Sigmoid colon (tissue), 4 donors: ENCODE data around the gene GJC2.

Experiments used
- EP300 ChIP-seq, 4 donors: sonication (generic); formaldehyde crosslinking; IDR thresholded peaks; one replicate each; pipeline ENCODE4 v1.6.1; 2017; ENCODE audit warnings: antibody characterized with exemption in 4 of 4
- POLR2AphosphoS5 ChIP-seq, 4 donors: sonication (generic); formaldehyde crosslinking; IDR thresholded peaks; one replicate each; pipeline ENCODE4 v1.6.1; 2017; ENCODE audit warnings: antibody characterized with exemption in 4 of 4
- TF ChIP-seq, protein P1 (sequence below), 4 experiments: fragments of 450-650 bp in 3 of 4; fragments of 200-600 bp in 1 of 4; IDR thresholded peaks; one replicate each; pipeline ENCODE4 v1.5.1; 2016 to 2019; ENCODE audit warnings: antibody characterized with exemption in 4 of 4, mild to moderate bottlenecking in 3 of 4, moderate library complexity in 2 of 4

DNA sequence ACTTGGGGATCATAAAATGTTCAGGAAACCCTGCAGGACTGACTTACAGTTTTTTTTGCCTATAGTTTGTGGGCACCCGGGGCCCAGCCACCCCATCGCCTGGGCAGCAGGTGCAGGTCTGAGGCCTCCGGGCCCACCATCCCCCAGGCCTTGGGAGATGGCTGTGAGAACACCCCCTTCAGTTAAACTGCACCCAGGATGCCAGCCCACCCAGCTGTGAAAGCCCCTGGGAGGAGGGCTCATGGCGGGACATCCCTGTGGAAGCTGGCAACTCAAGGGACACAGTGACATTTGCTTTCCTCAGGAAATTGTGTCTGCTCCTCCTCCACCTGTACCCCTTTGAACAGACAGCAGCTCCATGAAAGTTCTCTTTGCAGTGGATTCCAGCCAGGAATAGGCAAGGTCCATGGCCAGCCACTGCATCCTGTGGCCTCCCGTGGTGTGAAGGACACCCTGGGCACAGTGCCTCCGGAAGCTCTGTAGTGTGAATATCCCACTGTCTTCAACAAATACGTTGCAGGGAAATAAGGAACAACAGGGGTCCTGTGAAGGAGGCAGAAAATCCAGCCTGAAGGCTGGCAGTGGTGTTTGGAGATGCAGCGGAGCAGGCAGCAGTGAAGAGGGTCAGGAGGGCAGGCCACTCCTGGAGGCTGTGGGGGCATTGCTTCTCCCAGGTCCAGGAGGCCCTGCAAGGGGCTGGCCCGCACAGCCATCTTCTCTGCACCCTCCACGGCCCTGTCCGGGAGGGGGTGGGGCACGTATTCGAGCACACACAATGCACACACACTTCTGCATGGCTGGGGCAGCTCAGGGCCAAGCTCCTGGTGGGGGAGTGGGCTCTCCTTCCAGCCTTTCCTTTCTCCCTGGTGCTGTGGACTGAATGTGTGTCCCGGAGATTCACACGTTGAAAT, 56.1 kb downstream of the GJC2 start:
- TF ChIP-seq, protein P1, sequence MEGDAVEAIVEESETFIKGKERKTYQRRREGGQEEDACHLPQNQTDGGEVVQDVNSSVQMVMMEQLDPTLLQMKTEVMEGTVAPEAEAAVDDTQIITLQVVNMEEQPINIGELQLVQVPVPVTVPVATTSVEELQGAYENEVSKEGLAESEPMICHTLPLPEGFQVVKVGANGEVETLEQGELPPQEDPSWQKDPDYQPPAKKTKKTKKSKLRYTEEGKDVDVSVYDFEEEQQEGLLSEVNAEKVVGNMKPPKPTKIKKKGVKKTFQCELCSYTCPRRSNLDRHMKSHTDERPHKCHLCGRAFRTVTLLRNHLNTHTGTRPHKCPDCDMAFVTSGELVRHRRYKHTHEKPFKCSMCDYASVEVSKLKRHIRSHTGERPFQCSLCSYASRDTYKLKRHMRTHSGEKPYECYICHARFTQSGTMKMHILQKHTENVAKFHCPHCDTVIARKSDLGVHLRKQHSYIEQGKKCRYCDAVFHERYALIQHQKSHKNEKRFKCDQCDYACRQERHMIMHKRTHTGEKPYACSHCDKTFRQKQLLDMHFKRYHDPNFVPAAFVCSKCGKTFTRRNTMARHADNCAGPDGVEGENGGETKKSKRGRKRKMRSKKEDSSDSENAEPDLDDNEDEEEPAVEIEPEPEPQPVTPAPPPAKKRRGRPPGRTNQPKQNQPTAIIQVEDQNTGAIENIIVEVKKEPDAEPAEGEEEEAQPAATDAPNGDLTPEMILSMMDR (IDR thresholded peaks at IDR 0.05), result no peak
- TF ChIP-seq EP300 (IDR thresholded peaks at IDR 0.05) (no peak), POLR2AphosphoS5 (IDR thresholded peaks at IDR 0.05) (no peak)
